Endodermal cell (in vitro differentiated cells): ENCODE measurements around the gene AATF. TPM values are rescaled to one million over a fixed set of nuclear protein-coding genes. Genes with fewer than 3 reads are reported as not detected.

Experiments
- DNase-seq: peaks from one replicate; pipeline ENCODE4 v3.0.0-alpha.2; 2017
- H3K27ac ChIP-seq: 2 replicates; pipeline ENCODE4 v1.5.1; 2013; ENCODE audit warnings: mild to moderate bottlenecking, low read depth, low read length, moderate library complexity
- H3K27me3 ChIP-seq: 2 replicates; pipeline ENCODE4 v1.6.1; 2013; ENCODE audit warnings: mild to moderate bottlenecking, low read length, moderate library complexity; ENCODE audit not compliant: insufficient read depth, control insufficient read depth, poor library complexity, severe bottlenecking
- H3K36me3 ChIP-seq: 2 replicates; pipeline ENCODE4 v1.7.0; 2013; ENCODE audit warnings: mild to moderate bottlenecking, low read length, moderate library complexity; ENCODE audit not compliant: control insufficient read depth, insufficient read depth
- H3K4me1 ChIP-seq: one replicate; pipeline ENCODE4 v1.7.0; 2013; ENCODE audit warnings: low read length; ENCODE audit not compliant: control insufficient read depth, insufficient read depth
- H3K4me3 ChIP-seq: 2 replicates; pipeline ENCODE4 v1.5.1; 2013; ENCODE audit warnings: mild to moderate bottlenecking, low read length, moderate library complexity
- H3K9ac ChIP-seq: 2 replicates; pipeline ENCODE4 v1.6.1; 2013; ENCODE audit warnings: mild to moderate bottlenecking, low read length, moderate library complexity; ENCODE audit not compliant: poor library complexity, severe bottlenecking; ENCODE audit errors: extremely low read depth
- H3K9me3 ChIP-seq: 2 replicates; pipeline ENCODE4 v1.6.1; 2013; ENCODE audit warnings: mild to moderate bottlenecking, low read length, moderate library complexity; ENCODE audit not compliant: control insufficient read depth
- H3K27ac Mint-ChIP-seq: 2 replicates; pipeline ENCODE4 v1.8.0; 2020; ENCODE audit warnings: mixed read lengths
- H3K27me3 Mint-ChIP-seq: 2 replicates; pipeline ENCODE4 v1.8.0; 2021; ENCODE audit warnings: mild to moderate bottlenecking, mixed read lengths; ENCODE audit not compliant: insufficient read depth
- H3K36me3 Mint-ChIP-seq: 2 replicates; pipeline ENCODE4 v1.8.0; 2020; ENCODE audit warnings: low read depth, mixed read lengths
- H3K4me1 Mint-ChIP-seq: 2 replicates; pipeline ENCODE4 v1.8.0; 2020; ENCODE audit warnings: mixed read lengths
- H3K4me3 Mint-ChIP-seq: 2 replicates; pipeline ENCODE4 v1.8.0; 2020; ENCODE audit warnings: mild to moderate bottlenecking, moderate library complexity, mixed read lengths
- H3K9me3 Mint-ChIP-seq: 2 replicates; pipeline ENCODE4 v1.8.0; 2020; ENCODE audit warnings: mild to moderate bottlenecking, mixed read lengths
- WGBS, 2 experiments: methylation state at CpG; one replicate each; pipeline versions ENCODE4 v1.1.5 to v1.1.7; 2013; ENCODE audit warnings: missing lambda C conversion rate in 2 of 2, mixed read lengths in 1 of 2; ENCODE audit not compliant: insufficient coverage in 1 of 2, insufficient read length in 1 of 2; 5-methylcytosine and 5-hydroxymethylcytosine counted together
- total RNA-seq, 2 donors: library from RNA; stranded (reverse); fragmentation: NEBNext Ultra II Directional in 1 of 2; extraction: Animal tissue kit (Norgen Biotek cat#: 25700) in 1 of 2; gene quantifications; 2 replicates in 1 of 2; 3 replicates in 1 of 2; pipeline ENCODE4 v1.2.1, GENCODE V29; 2021
- TF ChIP-seq, protein P1 (sequence below): fragments of 200-600 bp; sonication (generic); conservative IDR thresholded peaks from 2 replicates; pipeline ENCODE4 v1.5.0; 2021; ENCODE audit warnings: antibody characterized with exemption, mild to moderate bottlenecking

AATF gene
- total RNA-seq, 2 donors from 2014 or later: 90.7 TPM

GRCh38 chr17:37086334-37086733, 137.6 kb downstream of the AATF start:
- no peaks in the 10 kb centered on the region for H3K9me3 Mint-ChIP-seq
- WGBS, 2 experiments: 95 to 100% methylated on average over 3 of the region's 3 CpGs

DNA sequence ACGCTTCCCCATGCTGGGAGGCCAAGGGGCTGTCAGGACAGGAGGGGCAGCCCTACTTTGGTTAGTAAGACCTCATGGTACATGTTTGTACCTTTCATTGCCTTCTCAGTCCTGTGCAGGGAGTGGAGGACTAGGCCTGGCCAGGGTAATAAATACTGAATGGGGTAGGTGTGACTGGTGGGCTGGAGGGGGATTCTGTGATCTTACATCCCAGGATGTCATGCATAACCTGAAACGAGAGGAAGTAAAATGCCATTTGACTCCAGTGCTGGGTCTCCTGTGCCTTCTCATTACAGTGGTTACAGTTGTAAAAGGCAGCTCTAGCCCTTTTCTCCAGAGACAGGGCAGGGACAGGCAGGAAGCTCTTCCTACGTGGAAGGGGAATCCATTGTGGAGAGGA, 138.2 kb downstream of the AATF start:
- no peak for DNase-seq
- TF ChIP-seq, protein P1, sequence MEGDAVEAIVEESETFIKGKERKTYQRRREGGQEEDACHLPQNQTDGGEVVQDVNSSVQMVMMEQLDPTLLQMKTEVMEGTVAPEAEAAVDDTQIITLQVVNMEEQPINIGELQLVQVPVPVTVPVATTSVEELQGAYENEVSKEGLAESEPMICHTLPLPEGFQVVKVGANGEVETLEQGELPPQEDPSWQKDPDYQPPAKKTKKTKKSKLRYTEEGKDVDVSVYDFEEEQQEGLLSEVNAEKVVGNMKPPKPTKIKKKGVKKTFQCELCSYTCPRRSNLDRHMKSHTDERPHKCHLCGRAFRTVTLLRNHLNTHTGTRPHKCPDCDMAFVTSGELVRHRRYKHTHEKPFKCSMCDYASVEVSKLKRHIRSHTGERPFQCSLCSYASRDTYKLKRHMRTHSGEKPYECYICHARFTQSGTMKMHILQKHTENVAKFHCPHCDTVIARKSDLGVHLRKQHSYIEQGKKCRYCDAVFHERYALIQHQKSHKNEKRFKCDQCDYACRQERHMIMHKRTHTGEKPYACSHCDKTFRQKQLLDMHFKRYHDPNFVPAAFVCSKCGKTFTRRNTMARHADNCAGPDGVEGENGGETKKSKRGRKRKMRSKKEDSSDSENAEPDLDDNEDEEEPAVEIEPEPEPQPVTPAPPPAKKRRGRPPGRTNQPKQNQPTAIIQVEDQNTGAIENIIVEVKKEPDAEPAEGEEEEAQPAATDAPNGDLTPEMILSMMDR: no peak
- Mint-ChIP-seq H3K36me3 (peaks cover 40% of the 10 kb centered on the region), H3K4me1 (peaks cover 54% of the 10 kb centered on the region), H3K9me3 (no peaks in the 10 kb centered on the region), H3K27me3 (no peaks in the 10 kb centered on the region), H3K27ac (no peak overlapping the region), H3K4me3 (no peak overlapping the region)
- no peaks in the 10 kb centered on the region for H3K9me3 ChIP-seq
- H3K36me3 ChIP-seq: peaks cover 36% of the 10 kb centered on the region
- H3K4me1 ChIP-seq: peaks cover 15% of the 10 kb centered on the region
- H3K27ac ChIP-seq: no peak overlapping the region
- 67 to 93% methylated on average over 1 to 3 of the region's 3 CpGs for WGBS, 2 experiments
- H3K4me3 ChIP-seq: no peak overlapping the region
- H3K27me3 ChIP-seq: no peaks in the 10 kb centered on the region
- no peak overlapping the region for H3K9ac ChIP-seq

More at GRCh38 chr17:37086334-37086733, 137.6 kb downstream of the AATF start:
- no peaks in the 10 kb centered on the region for H3K27me3 ChIP-seq
- no peaks in the 10 kb centered on the region for H3K27me3 Mint-ChIP-seq
- H3K4me1 Mint-ChIP-seq: peaks cover 54% of the 10 kb centered on the region
- H3K9ac ChIP-seq: no peak overlapping the region
- no peaks in the 10 kb centered on the region for H3K9me3 ChIP-seq
- peaks cover 40% of the 10 kb centered on the region for H3K36me3 Mint-ChIP-seq
- TF ChIP-seq, protein P1: no peak
- no peak for DNase-seq
- H3K4me1 ChIP-seq: peaks cover 11% of the 10 kb centered on the region
- H3K4me3 ChIP-seq: no peak overlapping the region
- no peak overlapping the region for H3K4me3 Mint-ChIP-seq
- no peak overlapping the region for H3K27ac Mint-ChIP-seq
- H3K27ac ChIP-seq: no peak overlapping the region
- H3K36me3 ChIP-seq: peaks cover 36% of the 10 kb centered on the region

- H3K36me3 Mint-ChIP-seq: peaks cover 44% of the 10 kb centered on the region
- no peak overlapping the region for H3K4me3 Mint-ChIP-seq
- 90 to 100% methylated on average over 5 of the region's 5 CpGs for whole genome bisulfite sequencing, 2 experiments
- no peak for DNase-seq
- H3K9me3 Mint-ChIP-seq: no peaks in the 10 kb centered on the region
- H3K9ac ChIP-seq: no peak overlapping the region
- no peaks in the 10 kb centered on the region for H3K27me3 ChIP-seq
- H3K4me1 ChIP-seq: peaks cover 15% of the 10 kb centered on the region
- no peaks in the 10 kb centered on the region for H3K27me3 Mint-ChIP-seq
- H3K4me1 Mint-ChIP-seq: peaks cover 48% of the 10 kb centered on the region
- no peak overlapping the region for H3K27ac ChIP-seq
- H3K4me3 ChIP-seq: no peak overlapping the region
- no peak overlapping the region for H3K27ac Mint-ChIP-seq
- peaks cover 42% of the 10 kb centered on the region for H3K36me3 ChIP-seq
- TF ChIP-seq, protein P1: no peak
- H3K9me3 ChIP-seq: no peaks in the 10 kb centered on the region
These were observed 138.9 kb downstream of the AATF start for GRCh38 chr17:37087683-37088082.
